ENCODE measurements around the gene UNC119.
A peak's percentile ranks its signal among the peaks of the same experiment; 100 is the strongest.
"Not testable (repeated sequence)": the region's sequence is repeated elsewhere in the genome, so short reads cannot be mapped to it uniquely, and the experiment has no call there.

Gene UNC119

DNA sequence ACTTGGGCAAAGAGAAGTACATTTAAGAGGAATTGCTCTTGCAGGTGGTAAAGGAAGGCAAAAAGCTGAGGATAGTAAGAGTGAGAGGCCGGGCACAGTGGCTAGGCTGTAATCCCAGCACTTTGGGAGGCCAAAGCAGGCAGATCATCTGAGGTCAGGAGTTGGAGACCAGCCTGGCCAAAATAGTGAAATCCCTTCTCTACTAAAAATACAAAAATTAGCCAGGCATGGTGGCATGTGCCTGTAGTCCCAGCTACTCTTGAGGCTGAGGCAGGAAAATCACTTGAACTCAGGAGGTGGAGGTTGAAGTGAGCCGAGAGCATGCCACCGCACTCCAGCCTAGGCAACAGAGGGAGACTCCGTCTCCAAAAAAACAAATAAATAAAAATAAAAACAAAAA lies 30.1 kb downstream of the UNC119 start:
- not testable (repeated sequence) for DNase-seq (ENCODE audit: low spot score)

DNA sequence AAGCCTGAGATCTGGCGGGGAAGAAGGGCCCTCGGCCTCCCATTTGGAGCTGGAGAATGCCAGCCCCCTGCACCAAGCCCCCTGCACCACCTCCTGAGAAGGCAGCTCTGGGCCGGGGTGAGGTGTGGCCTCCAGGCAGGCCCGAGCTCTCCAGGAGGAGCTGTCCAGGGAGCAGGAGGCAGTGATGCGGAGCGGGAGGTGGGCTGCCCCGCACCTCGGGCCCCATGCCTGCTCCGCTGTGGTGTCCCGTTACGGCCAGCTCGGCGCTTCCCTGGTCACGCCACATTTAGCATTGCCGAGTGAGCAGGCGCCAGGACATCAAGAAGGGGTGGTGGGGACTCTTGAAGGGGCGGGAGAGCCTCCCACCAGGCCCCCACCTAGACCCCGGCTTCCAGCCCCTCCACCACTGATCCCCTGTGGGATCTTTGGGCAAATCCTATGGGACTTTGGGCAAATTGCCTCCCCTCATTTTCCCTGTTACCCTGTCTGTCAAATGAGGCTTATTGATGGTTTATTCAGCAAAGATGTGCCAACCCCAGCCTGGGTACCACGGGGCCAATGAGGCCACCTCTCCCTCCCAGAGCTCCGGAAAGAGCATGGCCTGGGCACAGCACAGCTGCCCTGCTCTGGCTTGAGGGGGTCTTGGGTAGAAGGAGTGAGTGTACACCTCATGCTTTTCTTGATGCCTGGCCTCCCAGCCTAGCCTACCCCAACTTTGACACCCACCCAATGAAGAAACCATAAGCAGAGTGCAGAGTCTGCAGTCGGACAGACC lies 30.9 kb downstream of the UNC119 start:
- DNase-seq (ENCODE audit: low spot score), result no peak

DNA sequence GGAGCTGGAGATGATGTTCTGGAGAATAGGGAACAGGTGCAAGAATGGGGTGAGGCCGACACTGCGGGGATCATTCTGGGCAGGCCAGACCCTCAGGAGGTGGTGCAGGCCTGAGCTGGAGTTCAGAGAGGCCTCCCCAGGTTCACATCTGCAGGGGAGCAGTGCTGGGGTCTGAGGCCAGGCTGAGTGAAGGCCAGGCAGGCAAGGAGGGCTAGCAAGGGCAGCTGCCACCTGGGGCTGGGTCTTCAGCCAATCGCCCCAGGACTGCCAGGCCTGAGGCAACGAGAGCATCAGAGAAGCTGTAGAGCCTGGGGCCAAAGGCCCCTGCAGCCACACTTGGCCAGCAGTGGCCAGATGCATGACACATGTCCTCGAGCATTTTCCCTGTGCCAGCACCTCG lies 31.7 kb downstream of the UNC119 start:
- DNase-seq (ENCODE audit: low spot score), result no peak

DNA sequence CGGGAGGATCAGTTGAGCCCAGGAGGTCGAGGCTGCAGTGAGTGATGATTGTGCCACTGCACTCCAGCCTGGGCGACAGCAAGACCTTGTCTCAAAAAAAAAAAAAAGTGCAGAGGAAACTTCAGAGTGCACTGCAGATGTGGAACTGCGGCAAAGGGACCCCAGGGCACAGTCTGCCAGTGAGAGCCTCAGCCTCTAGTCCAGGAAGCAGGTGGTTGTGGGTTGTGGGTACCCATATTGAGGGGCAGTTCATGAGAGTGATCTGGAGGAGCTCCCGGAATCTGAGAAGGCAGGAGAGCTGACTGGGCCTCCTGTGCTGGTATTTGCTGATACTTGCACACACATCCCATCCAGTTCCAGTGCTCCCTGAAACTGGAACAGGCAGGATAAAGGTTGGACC lies 33.2 kb downstream of the UNC119 start:
- DNase-seq (ENCODE audit: low spot score), result peak; percentile 26

DNA sequence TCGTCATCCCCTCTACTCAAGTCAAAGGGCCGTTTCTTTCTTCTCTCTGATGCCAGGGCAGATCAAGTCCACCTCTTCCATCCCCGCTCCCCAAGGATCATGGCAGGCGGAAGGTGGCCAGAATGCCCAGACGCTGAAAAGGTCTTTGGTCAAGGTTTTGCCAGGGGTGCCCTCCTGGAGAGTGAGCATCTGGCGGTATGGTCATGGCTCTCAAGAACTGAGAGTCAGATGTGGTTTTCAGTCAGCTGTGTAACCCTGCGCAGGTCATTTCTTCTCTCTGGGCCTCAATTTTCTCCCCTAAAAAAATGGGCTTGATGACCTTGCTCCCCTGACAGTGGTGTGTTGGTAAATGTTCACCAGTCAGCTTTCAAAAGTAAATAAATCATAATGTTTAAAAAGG lies 33.8 kb downstream of the UNC119 start:
- DNase-seq (ENCODE audit: low spot score), result no peak

DNA sequence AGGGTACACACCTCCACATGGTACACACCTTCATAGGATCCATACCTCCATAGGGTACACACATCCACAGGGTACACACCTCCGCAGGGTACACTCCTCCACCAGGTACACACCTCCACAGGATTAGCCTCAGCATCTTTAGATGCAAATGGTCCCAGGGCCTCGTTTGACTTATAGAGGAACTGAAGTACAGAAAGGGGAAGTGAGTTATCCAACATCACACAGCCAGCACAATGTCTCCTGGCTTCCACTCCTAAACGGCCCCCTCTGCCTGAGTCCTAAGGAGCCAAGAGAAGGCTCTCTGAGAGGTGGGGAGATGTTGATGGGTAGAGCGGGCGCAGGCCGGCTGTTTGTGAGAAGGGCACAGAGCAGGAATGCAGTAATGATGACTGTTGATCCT lies 34.3 kb downstream of the UNC119 start:
- peak; percentile 39 for DNase-seq (ENCODE audit: low spot score)

DNA sequence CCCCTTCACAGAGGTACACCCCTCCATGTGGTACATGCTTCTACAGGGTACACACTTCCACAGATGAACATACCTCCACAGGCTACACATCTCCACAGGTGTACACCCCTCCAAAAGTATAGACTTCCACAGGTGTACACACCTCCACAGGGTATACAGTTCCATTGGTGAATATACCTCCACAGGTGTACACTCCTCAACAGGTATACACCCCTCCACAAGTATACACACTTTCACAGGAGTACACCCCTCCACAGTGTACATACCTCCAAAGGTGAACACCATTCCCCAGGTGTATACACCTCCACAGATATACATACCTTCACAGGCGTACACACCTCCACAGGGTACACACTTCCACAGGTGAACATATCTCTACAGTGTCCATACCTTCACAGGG lies 36.9 kb downstream of the UNC119 start:
- no peak for DNase-seq (ENCODE audit: low spot score)

DNA sequence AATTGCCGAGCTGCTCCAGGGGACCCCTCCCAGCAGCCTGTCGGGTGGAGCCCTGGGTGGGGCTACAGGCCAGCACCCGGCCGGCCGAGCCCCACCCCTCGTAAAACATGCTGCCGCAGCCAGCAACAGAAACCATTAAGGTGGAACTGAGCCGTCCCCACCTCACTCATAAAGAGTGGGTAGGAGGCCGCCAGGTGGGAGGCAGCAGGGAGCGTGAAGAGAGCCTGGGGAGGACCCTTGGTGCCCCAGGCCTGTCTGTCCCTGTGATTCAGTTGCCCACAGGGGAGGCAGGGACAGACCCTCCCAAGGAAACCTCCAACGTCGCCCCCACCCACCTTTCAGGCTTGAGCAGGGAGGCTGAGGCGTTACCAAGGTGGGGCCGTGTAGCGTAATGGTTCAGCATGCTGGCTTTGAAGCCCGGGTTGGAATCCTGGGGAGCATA lies 37.8 kb downstream of the UNC119 start:
- no peak for DNase-seq (ENCODE audit: low spot score)

DNA sequence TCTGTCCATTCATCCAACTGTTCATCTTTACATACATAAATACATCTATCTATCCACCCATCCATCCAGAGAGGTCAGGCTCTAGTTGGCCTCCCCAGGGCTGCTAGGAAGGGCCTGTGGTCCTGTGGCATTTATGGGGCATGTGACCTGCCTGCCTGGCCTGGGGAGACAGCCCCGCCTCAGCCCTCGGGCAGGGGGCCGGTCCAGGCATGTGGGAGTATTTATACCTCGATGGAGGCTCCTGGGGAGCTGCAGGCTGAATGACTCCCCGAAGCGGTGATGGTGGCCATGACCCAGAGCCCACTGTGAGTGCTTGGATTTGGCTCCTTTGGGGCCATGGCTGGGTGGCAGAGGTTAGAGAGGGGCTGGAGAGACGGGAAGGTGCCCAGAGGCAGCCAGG lies 38.9 kb downstream of the UNC119 start:
- no peak for DNase-seq (ENCODE audit: low spot score)

DNA sequence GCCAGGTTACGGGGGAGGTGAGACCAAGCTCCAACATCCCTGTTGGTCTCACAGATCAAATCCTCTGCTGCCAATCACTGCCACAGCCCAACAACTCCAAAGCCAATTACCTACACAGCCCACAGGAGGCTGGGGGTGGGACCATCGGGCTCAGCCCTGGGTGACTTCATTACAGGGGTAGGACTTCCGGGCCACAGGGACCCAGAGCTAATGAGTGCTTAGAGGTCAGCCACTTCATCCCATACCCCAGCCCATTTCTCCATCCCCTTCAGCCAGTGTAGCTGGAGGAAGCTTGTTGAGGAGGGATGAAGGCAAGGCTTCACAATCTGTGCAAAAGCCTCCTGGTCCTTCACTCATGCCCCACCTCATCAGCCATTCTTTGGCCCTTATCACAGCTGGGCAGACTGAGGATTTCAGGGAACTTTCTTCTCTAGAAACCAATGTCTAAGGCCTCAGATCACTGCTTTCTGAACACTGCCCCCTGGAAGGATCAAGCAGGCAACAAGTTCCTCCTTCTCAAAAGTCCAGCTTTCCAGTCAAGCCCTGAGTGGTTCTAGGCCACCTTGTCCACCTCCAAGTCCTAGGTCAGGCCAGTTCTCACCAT lies 40.5 kb downstream of the UNC119 start:
- no peak for DNase-seq (ENCODE audit: low spot score)

DNA sequence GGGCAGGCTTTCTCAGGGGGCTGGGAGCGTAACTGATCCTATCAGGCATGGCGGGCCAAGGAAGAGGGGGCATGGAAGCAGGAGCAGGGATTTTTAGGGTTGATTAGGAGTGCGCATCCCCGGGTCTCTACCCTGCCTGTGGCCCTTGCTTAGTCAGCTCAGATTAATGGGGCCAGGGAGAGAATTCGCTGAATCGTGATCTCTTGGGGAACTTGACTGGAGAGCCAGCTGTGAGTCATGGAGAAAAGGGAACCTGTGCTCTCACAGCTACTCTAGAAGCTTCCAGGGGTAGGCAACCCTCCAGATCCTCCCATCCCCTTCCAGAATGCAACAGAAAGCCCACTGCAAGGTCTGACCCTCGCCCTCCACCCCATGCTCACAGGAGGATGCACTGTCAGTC lies 42.6 kb downstream of the UNC119 start:
- DNase-seq (ENCODE audit: low spot score), result no peak

DNA sequence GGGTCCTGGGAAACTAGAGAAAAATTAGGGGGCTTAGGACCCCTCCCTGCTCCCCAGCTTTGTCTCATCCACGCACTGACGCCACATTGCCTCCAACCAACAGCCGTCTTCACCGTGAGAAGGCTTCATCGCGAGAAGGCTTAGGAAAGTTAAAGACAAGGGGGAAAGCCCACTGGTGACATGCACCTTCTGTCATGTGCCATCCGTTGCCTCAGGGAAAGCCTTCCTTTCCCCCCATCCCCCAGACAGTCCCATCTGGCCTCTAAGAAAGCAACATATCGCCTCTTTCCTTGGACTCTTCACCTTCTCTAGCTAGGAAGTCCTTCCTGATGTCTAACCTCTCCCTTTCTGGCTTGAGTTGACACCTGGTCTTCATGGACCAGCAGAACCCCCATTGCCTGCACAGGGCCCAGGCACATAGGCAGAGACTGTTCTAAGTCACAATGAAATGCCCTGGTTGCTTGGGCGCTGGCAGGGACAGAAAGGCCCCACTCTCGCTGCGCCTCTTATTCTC lies 44.2 kb downstream of the UNC119 start:
- no peak for DNase-seq (ENCODE audit: low spot score)

DNA sequence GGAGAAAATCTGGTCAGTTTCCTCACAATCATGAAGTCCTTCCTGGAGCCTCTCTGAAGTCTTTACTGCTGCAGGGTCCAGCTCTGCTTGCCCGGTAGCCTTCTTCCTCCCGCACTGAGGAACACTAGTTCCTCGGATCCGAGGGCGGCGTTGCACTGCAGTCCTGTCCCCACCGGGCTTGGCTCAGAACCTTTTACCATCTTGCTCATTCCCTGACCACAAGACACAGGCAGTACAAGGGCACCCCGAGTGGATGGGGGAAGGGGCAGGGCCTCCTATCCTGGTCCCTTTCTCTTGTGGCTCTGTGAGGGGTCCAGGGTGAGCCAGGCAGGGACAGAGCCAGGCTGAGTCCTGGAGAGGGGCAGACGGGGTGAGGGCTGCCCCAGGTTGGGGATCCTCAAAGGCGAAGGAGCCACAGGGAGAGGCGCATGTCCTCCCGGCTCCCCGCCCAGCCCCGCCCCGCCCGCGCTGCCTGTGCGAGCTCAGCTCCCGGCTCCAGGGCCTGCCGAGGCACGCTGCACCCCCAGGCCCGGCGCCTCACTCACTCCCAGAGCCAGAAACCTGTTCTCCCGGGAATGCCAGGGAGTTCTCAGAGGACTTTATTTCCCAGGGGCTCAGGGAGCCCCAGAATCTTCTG lies 44.7 kb downstream of the UNC119 start:
- no peak for DNase-seq (ENCODE audit: low spot score)

DNA sequence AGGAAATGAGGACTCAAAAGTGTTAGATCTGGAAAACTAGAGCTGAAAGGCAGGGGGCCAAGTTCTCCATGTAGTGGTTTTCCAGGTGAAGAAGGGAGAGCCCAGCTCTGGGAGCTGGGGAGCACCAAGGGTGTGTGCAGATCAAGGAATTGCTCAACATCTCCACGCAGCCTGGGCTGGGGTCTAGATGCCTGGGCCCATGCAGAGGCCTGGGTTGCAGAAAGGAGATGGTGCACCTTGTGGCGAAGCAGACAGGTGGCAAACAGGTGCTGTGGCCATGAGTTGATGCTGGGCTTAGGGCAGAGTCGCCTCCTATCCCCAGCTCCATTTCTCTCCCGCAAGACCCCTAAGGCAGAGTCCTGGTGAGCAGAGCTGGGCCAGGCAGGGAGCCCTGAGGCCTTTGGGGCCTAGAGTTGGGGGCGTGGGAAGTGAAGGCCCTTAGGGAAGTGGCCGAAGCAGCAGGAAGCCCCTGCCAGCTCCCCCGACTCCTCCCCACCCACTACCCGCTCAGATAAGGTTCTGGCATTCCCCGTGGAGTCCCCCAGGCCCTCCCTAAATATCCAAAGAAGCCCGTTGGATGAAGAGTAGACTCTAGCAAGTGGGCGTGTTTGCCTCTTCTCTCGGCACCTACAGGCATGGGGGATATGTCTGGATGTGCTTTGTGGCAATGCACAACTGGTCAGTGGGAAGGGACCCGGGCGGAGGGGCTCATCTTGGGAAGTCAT lies 45.5 kb downstream of the UNC119 start:
- no peak for DNase-seq (ENCODE audit: low spot score)

DNA sequence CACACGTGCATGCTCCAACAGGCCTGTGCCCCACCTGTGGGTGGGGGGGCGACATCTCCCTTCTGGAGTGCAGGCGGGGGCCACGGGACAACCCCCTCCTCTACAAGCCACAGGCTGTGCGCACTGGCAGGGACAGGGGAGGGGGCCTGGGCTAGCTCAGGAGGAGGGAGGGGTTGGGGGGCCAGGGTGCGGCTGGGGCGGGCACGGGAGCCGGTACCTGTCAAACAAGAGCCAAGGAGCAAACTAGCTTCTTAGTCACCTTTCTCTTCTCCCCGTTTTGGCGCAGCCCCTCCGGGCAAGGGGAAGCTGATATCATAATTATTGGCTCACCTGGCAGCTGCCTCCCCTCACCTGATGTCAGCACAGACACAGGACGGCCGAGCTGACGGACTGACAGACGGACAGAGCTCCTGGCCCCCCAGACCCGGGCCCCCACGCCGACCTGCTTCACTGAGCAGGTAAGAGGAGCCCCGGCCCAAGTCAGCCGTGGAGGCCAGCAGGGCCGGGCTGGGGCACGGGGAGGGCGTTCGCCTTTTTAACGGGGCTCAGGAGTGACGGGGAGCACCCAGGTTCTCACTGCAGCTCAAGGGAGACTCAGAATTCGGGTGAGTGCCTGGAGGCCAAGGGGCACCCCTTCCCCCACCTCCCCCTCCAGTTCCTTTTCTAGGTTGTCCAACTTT lies 46.3 kb downstream of the UNC119 start, which contains the start of gene FOXN1:
Gene FOXN1 (plus strand): TSS at position 363 of the 680 bp plus-strand sequence. CDS start 17,622 bp downstream, outside the sequence.
- no peak for DNase-seq (ENCODE audit: low spot score)

DNA sequence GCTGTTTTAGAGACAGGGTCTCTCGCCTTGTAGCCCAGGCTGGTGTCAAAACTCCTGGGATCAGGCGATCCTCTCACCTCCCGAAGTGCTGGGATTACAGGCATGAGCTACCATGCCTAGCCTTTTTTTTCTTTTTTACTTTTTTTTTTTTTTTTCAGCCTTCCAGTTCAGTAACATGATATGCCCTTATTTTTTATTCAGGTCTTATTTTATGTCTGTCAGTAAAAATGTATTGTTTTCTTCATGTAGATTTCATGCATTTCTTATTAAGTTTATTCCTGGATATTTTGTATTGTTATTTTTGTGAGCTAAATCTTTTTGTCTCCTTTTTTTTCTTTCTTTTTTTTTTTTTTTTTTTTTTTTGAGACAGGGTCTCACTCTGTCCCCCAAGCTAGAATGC lies 49.0 kb downstream of the UNC119 start:
- DNase-seq (ENCODE audit: low spot score), result no peak

DNA sequence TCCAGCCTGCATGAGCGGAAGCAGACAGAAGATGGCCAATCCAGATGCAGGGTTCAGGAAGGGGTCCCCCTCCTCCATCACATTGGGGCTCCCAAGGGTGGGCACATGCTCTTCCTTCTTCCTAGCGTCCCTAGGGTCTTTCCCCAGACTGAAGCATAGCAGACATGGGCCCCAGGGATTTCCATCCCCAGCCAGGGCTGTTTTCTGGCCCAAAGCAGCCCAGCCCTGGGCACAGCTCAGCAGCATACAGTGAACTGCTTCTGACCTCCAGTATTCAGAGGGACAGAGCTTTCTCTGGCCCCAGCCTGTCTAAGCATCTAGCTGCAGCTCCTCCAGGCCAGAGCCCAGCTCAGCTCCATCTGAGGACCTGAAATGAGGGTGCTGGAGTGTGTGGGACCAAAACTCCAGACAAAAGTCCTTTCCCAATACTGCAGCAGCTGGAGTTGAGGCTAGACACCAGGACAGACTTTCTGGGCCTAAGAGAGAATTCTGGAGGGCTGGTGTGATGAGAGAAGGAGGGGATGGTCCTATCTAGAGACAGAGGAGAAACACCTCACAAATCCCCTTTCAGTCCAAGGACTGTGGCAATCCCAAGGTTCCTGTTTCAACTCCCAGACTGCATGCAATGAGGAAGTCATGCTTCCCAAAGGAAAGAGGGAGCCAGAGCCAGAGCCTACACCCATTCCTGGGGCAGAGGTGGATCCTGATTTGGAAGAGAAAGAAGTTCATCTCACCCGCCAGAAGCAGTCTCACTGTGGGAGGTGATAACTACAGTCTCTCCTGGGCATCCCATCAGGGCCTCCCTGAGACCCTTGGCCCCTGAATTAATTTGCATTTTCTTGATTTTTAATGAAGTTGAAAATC lies 50.8 kb downstream of the UNC119 start:
- no peak for DNase-seq (ENCODE audit: low spot score)

DNA sequence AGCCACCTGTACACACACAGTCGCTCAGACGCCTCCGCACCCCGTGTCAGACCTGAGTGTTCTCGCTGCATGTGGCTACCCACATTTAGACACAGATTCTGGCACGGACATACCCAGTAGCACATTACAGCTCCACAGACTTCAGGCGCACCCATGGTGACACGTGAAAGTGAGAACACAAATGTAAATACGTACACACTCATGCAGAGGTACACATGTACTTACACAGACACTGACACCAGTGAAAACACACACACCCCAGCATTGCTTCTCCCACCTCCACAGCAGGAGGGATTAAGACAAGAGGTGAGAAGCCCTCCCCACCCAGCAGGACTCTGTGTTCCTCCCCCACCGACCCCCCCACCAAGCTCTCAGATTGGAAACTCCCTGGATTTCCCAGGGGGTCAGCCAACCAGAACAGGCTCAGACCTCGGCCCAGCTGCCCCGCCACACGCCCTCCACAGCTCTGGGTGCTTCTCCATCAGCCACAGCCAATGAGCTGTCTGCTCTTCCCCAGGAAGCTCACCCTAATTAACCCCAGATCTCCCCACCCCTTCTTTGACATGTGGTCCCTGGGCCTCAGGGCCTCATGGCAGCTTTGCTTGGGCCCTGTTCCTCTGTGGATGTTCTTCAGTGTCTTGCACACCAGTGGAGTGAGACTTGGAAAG lies 51.6 kb downstream of the UNC119 start:
- DNase-seq (ENCODE audit: low spot score), result peak; percentile 40

DNA sequence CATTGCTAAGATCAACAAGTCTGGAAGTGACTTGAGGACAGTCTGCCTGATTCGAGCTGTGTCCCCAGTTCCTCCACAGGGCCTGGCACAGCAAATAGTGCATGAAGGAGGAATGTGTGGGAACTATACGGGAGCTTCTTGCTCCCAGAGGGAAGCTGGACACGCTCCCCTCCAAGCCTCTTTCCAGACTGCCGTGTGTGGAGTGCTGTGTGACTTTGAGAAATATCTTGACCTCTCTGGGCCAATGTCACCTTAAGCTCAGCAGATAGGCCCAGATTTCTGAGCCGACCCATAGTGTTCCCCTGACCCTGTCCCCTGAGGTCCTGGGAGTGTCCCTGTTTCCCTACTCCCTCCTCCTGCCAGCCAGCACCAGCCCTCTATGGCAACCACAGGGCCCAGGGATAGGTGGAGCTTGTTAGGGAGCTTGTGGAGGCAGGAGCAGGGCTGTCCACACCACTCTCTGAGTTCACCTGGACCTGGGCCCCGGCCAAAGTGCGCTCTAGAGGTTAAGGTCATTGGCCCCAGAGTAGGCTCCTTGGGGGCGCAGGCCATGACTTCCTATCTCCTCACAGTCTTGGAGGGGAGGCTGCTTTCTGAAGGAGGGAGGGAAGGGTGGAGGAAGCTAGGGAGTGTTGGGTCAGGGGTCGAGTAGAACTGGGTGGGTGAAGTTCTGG lies 52.6 kb downstream of the UNC119 start:
- no peak for DNase-seq (ENCODE audit: low spot score)

DNA sequence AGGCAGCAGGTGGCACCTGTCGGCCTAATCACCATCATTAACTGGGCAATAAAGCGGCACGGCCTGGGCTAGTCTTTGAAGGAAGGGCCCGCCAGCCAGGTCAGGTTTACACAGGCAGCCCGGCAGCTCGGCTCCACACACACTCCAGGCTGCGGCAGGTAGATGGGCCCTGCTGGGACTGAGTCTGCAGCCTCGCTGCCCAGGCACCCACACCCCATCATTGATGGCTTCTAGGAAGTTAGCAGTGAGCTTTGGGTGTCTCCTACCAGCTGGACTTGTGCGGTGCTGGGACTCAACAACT lies 53.1 kb downstream of the UNC119 start:
- DNase-seq (ENCODE audit: low spot score), result no peak
